Endothelial cell of umbilical vein (primary cell): ENCODE measurements around the gene APP. TPM values are rescaled to one million over a fixed set of nuclear protein-coding genes. Genes with fewer than 3 reads are reported as not detected.

Experiments
- BruUV-seq: library from RNA; stranded (reverse); fragments of 400-500 nt; replicated peaks from 2 replicates; lab custom pipeline; 2021; lab: Mats Ljungman, UMichigan
- CTCF ChIA-PET: fragments of 300-600, 350-600 bp; sonication (Branson Sonifier 250); formaldehyde crosslinking; loops from one replicate; lab custom pipeline; 2021; ENCODE audit warnings: antibody characterized with exemption, inconsistent platforms; lab: Charles Lee
- POLR2A ChIA-PET: fragments of 300-600, 350-600 bp; sonication (Branson Sonifier 250); formaldehyde crosslinking; loops from one replicate; lab custom pipeline; 2021; ENCODE audit warnings: antibody characterized with exemption, inconsistent platforms; lab: Charles Lee
- DNase-seq: peaks from one replicate; pipeline ENCODE4 v3.0.0-alpha.2; 2011; ENCODE audit warnings: low read depth, low spot score
- FAIRE-seq: peaks from 2 replicates; lab custom pipeline; 2011; peaks lifted over from hg19 to GRCh38; lab: Jason Lieb, UNC
- H2AFZ ChIP-seq: 2 replicates; pipeline ENCODE4 v1.6.0; 2012; ENCODE audit warnings: low read depth, low read length, control low read depth, inconsistent platforms
- H3K27ac ChIP-seq: 2 replicates; pipeline ENCODE4 v1.5.1; 2011; ENCODE audit warnings: low read depth, mild to moderate bottlenecking, control low read depth, low read length, moderate library complexity; ENCODE audit not compliant: insufficient read depth
- H3K27me3 ChIP-seq, 2 experiments: 2 replicates each; pipeline versions ENCODE4 v1.6.0 to v1.6.1; 2011; ENCODE audit warnings: low read length in 2 of 2, mixed read lengths in 1 of 2; ENCODE audit not compliant: control insufficient read depth in 2 of 2, insufficient read depth in 2 of 2
- H3K36me3 ChIP-seq, 2 experiments: 2 replicates in 1 of 2; 3 replicates in 1 of 2; pipeline ENCODE4 v1.5.1; 2011; ENCODE audit warnings: low read length in 2 of 2, mild to moderate bottlenecking in 1 of 2, moderate library complexity in 1 of 2; ENCODE audit not compliant: control insufficient read depth in 2 of 2, insufficient read depth in 2 of 2; ENCODE audit errors: extremely low read depth in 1 of 2
- H3K4me1 ChIP-seq: 3 replicates; pipeline ENCODE4 v1.5.1; 2011; ENCODE audit warnings: mild to moderate bottlenecking, low read length; ENCODE audit not compliant: control insufficient read depth, insufficient read depth; ENCODE audit errors: extremely low read depth
- H3K4me2 ChIP-seq: 2 replicates; pipeline ENCODE4 v1.6.1; 2011; ENCODE audit warnings: low read length, control low read depth, mixed read lengths; ENCODE audit not compliant: insufficient read depth
- H3K4me3 ChIP-seq, 3 experiments: fragments of 200-600 bp in 1 of 3; sonication (generic), shearing (Covaris generic) in 1 of 3; replicated peaks in 1 of 3; 2 replicates each; pipeline ENCODE4 v1.5.1; 2011 to 2016; ENCODE audit warnings: control low read depth in 3 of 3, low read length in 3 of 3, mild to moderate bottlenecking in 2 of 3, inconsistent platforms in 1 of 3, low read depth in 1 of 3, moderate library complexity in 1 of 3; ENCODE audit not compliant: insufficient read depth in 1 of 3
- H3K79me2 ChIP-seq: 2 replicates; pipeline ENCODE4 v1.6.0; 2012; ENCODE audit warnings: low read length, inconsistent platforms; ENCODE audit not compliant: control insufficient read depth, insufficient read depth
- H3K9ac ChIP-seq: replicated peaks from 2 replicates; pipeline ENCODE3; 2011; ENCODE audit warnings: low read length, control low read depth; ENCODE audit not compliant: insufficient read depth; ENCODE audit errors: extremely low read depth
- H3K9me1 ChIP-seq: replicated peaks from 3 replicates; pipeline ENCODE4 v1.6.0; 2011; ENCODE audit warnings: mild to moderate bottlenecking, low read length; ENCODE audit not compliant: control insufficient read depth, insufficient read depth; ENCODE audit errors: extremely low read depth
- H3K9me3 ChIP-seq: replicated peaks from 2 replicates; pipeline ENCODE4 v1.5.1; 2012; ENCODE audit warnings: low read length, inconsistent platforms; ENCODE audit not compliant: control insufficient read depth, insufficient read depth
- H4K20me1 ChIP-seq: replicated peaks from 2 replicates; pipeline ENCODE3; 2011; ENCODE audit warnings: mild to moderate bottlenecking, low read length; ENCODE audit not compliant: control insufficient read depth, insufficient read depth; ENCODE audit errors: extremely low read depth
- CTCF ChIP-seq, 2 donors: IDR thresholded peaks; 1 replicate in 1 of 2; 2 replicates in 1 of 2; pipeline ENCODE4 v1.5.1; 2011; ENCODE audit warnings: low read length in 2 of 2, mild to moderate bottlenecking in 2 of 2, moderate library complexity in 2 of 2, control low read depth in 1 of 2, inconsistent platforms in 1 of 2, low read depth in 1 of 2; ENCODE audit not compliant: insufficient read depth in 1 of 2; ENCODE audit errors: extremely low read depth in 1 of 2
- EZH2 ChIP-seq: IDR thresholded peaks from 2 replicates; pipeline ENCODE4 v1.6.1; 2012; ENCODE audit warnings: borderline replicate concordance, low read depth, mild to moderate bottlenecking, moderate library complexity, low read length, inconsistent platforms; ENCODE audit not compliant: severe bottlenecking
- FOS ChIP-seq: IDR thresholded peaks from 2 replicates; pipeline ENCODE4 v1.6.1; 2011; ENCODE audit warnings: mild to moderate bottlenecking, low read length, moderate library complexity, borderline replicate concordance; ENCODE audit not compliant: insufficient read depth
- JUN ChIP-seq: IDR thresholded peaks from 2 replicates; pipeline ENCODE4 v1.6.1; 2011; ENCODE audit warnings: borderline replicate concordance, low read depth; ENCODE audit not compliant: insufficient read length, insufficient read depth
- MYC ChIP-seq: IDR thresholded peaks from one replicate; pipeline ENCODE4 v1.6.1; 2011; ENCODE audit warnings: mild to moderate bottlenecking, low read depth, low read length
- POLR2A ChIP-seq: IDR thresholded peaks from 2 replicates; pipeline ENCODE4 v1.6.1; 2012; ENCODE audit warnings: low read depth, mild to moderate bottlenecking, control low read depth, low read length
- POLR2AphosphoS5 ChIP-seq: IDR thresholded peaks from 2 replicates; pipeline ENCODE4 v1.6.1; 2012; ENCODE audit warnings: low read depth, mild to moderate bottlenecking, control low read depth, low read length, moderate library complexity; ENCODE audit not compliant: insufficient read depth
- dilution Hi-C: fragments of 300-500 bp; cut with MboI; formaldehyde crosslinking; loops from one replicate; pipeline ENCODE4 v1.15.0; 2019; ENCODE audit warnings: low sequenced_read_pairs; ENCODE audit not compliant: extremely low pct_ligation_motif_present
- intact Hi-C: fragments of 100-400 bp; cut with micrococcal nuclease; formaldehyde crosslinking; loops from one replicate; pipeline ENCODE4 v1.10.0; 2022
- polyA plus RNA-seq, 4 experiments: library from polyadenylated mRNA; depleted of rRNA in 3 of 4; stranded (reverse) in 3 of 4; unstranded in 1 of 4; fragments of >200 nt; gene quantifications; 2 replicates each; pipeline versions ENCODE4 v1.2.1 to v1.2.3, GENCODE V29; 2011 to 2012; ENCODE audit warnings: missing spikeins in 1 of 4
- total RNA-seq: library from RNA; stranded (reverse); gene quantifications from 2 replicates; pipeline ENCODE4 v1.2.3, GENCODE V29; 2021
- TF ChIP-seq, protein P1 (sequence below): IDR thresholded peaks from 2 replicates; pipeline ENCODE4 v1.6.1; 2011; ENCODE audit not compliant: insufficient read depth, insufficient read length

Gene APP
- total and polyA plus RNA-seq, 2 donors (not counting 3 experiments of a cell fraction or from before 2014, with no cell fraction given) = 914 to 928 TPM

DNA sequence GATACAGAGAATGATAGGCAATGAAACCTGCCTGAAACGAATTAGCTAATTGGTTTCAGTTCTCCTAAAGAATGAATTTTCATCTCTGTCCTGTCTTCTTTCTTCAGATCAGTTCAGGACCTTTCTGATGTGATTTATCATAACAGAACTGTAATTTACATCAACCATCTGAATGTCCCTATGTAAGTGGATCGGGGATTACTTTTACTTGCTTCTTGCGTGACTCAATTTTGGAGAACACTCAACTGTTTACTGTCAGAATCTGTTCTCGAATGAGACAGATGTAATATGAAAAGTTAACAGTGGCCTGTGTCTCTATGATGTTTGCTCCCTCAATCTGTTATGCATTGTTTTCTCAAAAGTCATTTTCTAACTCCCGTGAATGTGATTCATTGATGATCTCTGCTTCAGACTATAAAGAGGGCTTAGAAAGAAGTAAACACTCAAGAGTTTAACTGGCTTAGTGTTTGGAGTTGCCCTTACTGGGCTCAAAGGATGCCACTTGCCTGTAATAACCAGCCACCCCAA is 324.8 kb downstream of the APP start:
- Histone ChIP-seq H3K27me3 (no peaks in the 10 kb centered on the region), H3K27ac (no peak overlapping the region), H3K9me3 (no peaks in the 10 kb centered on the region), H3K79me2 (no peaks in the 10 kb centered on the region), H3K4me3 (no peak overlapping the region), H4K20me1 (no peaks in the 10 kb centered on the region), H2AFZ (no peak overlapping the region), H3K36me3 (no peaks in the 10 kb centered on the region), H3K9ac (no peak overlapping the region), H3K4me1 (no peaks in the 10 kb centered on the region), H3K4me2 (no peak overlapping the region), H3K9me1 (no peaks in the 10 kb centered on the region)
- TF ChIP-seq POLR2A (no peak), FOS (no peak), MYC (no peak), JUN (no peak), EZH2 (no peak)
- TF ChIP-seq, protein P1, sequence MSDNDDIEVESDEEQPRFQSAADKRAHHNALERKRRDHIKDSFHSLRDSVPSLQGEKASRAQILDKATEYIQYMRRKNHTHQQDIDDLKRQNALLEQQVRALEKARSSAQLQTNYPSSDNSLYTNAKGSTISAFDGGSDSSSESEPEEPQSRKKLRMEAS = no peak
- dilution Hi-C loops = no loop called here
- POLR2A ChIA-PET = interaction anchor here (0.6 kb wide), 1 partner anchor 357 kb away, joined by 3 read pairs; no protein-coding TSS in a partner anchor
- DNase-seq (no peak), FAIRE-seq (no peak)
- CTCF ChIA-PET = interaction anchor here (1.8 kb wide), 1 partner anchor 10 kb away, joined by 4 read pairs; no protein-coding TSS in a partner anchor
- intact Hi-C loops = no loop called here
- no TSS peak for BruUV-seq

DNA sequence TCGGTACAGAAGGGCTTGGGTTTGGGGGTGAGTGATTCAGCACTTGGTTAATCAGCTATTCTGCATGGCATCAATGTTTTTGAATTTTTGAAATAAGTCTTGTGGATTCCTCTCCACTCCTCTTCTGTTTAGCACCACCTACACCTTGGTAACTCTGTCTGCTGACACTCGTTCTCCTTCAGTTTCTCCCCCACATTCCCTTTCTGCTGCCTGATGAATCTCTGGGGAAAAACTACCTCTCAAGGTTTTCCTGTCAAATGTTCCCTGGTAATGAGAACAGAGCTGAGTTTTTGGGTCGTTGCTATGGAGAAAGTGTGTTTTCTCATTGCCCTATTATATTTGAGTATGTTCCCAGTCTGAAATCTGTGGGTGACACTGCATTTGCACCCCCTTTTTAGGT is 327.6 kb downstream of the APP start:
- Histone ChIP-seq H4K20me1 (no peaks in the 10 kb centered on the region), H3K4me3 (no peak overlapping the region), H3K36me3 (no peaks in the 10 kb centered on the region), H3K27me3 (peaks cover 0 to 3% of the 10 kb centered on the region in 2 experiments), H3K9me1 (no peaks in the 10 kb centered on the region), H3K4me1 (no peaks in the 10 kb centered on the region), H2AFZ (no peak overlapping the region), H3K4me2 (no peak overlapping the region), H3K79me2 (no peaks in the 10 kb centered on the region), H3K9me3 (no peaks in the 10 kb centered on the region), H3K9ac (no peak overlapping the region), H3K27ac (no peak overlapping the region)
- ChIA-PET POLR2A (no interaction called here), CTCF (no interaction called here)
- dilution Hi-C loops (no loop called here), intact Hi-C loops (no loop called here)
- BruUV-seq = no TSS peak
- FAIRE-seq (no peak), DNase-seq (no peak)
- TF ChIP-seq FOS (no peak), MYC (no peak), POLR2A (no peak), POLR2AphosphoS5 (no peak), EZH2 (no peak), CTCF (IDR thresholded peaks at IDR 0.05; ENCODE audit: extremely low read depth in 1 of 2, insufficient read depth in 1 of 2, low read depth in 1 of 2, low read length in 2 of 2) (no peak)
- TF ChIP-seq, protein P1 = no peak
